NCI-H2227 treated with DMSO at 0.1 percent for 48 hours (cell line): ENCODE measurements around the gene CLASP1.
"Not testable (repeated sequence)": the region's sequence is repeated elsewhere in the genome, so short reads cannot be mapped to it uniquely, and the experiment has no call there.

Experiments
- DNase-seq: peaks from one replicate; lab custom pipeline; 2025; lab: John Stamatoyannopoulos, UW

The CLASP1 gene

DNA sequence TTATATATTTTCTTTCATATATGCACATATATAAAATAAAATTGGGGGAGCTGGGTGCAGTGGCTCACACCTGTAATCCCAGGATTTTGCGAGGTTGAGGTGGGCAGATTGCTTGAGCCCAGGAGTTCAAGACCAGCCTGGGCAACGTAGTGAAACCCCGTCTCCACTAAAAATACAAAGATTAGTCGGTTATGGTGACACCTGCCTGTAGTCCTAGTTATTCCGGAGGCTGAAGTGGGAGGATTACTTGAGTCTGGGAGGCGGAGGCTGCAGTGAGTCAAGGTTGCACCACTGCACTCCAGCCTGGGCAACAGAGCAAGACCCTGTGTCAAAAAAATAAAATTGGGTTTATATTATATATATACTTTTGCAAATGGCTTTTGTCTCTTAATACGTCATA, 324.7 kb downstream of the CLASP1 start:
- no peak for DNase-seq

DNA sequence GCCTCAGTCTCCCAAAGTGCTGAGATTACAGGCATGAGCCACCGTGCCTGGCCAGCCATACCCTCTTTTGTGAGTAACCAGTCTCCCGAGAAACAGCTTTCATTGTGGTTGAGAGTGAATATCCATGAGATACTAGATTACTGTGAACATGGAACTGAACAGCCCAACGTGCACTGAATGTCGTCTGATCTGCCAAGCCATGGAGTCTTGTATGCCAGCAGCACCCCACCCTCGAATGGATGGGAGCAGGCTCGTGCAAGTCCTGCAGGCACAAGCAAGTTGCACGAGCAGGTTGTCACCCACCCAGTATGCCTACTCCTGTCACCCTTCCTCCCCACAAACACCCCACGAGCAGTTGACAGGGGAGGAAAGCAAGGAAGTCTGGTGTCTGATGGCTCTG, 327.8 kb downstream of the CLASP1 start:
- DNase-seq, result no peak

DNA sequence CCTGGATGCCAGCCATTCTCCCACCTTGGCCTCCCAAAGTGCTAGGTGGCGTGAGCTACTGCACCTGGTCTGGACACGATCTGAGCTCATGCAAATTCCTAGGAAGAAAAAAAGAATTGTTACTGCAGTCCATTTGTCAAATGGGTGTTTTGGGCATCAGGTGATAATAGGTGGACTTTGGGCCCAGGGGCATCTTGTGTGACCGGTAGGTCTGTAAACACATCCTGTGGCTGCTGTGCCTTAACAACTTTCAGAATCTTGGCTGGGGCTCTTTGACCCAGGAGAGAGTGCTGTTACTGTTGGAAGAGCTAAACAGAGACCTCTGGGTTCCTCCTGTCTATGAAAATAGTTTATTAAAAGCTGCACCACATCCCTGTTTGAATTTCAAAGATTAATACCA, 329.3 kb downstream of the CLASP1 start:
- DNase-seq, result no peak

- no peak for DNase-seq
These were observed 332.3 kb downstream of the CLASP1 start for GRCh38 chr2:121316986-121317385.

DNA sequence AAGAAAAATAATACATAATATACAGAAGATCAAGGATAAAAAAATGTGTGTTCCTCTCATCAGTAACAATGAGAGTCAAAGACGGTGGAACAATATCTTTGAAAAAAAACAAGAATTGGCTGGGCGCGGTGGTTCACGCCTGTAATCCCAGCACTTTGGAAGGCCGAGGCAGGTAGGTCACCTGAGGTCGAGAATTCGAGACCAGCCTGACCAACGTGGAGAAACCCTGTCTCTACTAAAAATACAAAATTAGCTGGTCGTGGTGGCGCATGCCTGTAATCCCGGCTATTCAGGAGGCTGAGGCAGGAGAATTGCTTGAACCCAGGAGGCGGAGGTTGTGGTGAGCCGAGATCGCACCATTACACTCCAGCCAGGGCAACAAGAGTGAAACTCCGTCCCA, 335.6 kb downstream of the CLASP1 start:
- DNase-seq, result not testable (repeated sequence)

DNA sequence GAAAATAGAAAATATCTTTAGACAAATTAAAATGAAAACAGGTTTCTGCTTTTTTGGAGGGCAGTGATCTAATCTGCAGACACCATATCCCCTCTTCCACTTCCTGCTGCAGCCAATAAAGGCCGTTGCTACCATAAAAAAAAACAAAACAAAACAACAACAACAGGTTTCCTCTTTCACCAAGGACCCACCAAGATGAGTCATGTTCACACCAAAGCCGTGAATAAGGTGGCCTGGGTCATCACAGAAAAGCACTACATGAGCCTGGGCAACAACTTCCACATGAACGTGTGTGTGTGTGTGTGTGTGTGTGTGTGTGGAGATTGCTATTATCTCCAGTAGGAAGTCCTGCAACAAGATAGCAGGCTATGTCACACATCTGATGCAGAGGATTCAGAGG, 339.5 kb downstream of the CLASP1 start:
- no peak for DNase-seq

DNA sequence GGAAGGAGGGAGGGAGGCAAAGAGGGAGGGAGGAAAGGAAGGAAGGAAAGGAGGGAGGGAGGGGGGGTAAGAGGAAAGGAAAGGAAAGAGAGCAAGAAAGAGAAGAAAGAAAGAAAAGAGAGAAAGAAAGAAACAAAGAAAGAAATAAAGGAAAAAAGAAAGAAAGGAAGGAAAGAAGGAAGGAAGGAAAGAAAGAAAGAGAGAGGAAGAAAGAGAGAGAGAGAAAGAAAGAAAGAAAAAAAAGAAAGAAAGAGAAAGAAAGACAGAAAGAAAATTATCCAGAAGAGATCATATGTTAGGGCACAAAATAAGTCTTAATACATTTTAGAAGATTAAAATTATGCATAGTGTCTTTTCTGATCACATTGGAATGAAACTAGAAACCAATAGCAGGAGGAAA, 339.9 kb downstream of the CLASP1 start:
- no peak for DNase-seq

DNA sequence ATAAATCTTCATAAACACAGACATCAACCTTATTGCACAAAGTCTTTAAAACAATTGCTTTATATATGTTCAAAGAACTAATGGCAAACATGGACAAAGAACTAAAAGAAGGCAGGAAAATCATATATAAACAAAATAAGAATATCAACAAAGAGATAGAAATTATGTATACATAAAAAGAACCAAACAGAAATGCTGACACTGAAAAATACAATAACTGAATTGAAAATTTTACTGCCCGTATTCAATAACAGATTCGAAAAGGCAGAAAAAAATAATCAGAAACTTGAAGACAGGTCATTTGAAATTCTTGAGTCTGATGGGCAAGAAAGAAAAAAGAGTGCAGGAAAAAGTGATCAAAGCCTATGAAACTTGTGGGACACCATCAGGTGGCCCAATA, 342.2 kb downstream of the CLASP1 start:
- DNase-seq, result no peak

DNA sequence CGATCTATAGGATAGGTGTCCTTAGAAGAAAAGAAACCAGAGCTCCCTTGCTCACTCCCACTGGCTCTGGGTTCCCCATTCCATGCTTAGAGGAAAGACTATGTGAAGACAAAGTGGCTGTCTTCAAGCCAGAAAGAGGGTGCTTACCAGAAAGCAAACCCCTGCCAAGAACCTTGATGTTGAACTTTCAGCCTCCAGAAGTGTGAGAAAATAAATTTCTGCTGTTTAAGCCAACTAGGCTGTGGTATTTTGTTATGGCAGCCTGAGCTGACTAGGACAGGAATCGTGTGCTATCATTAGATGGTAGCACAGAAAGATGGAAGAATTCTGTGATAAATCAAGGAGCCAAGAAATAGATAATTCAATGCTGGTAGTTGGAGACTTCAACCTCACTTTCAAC, 344.3 kb downstream of the CLASP1 start:
- DNase-seq, result no peak

DNA sequence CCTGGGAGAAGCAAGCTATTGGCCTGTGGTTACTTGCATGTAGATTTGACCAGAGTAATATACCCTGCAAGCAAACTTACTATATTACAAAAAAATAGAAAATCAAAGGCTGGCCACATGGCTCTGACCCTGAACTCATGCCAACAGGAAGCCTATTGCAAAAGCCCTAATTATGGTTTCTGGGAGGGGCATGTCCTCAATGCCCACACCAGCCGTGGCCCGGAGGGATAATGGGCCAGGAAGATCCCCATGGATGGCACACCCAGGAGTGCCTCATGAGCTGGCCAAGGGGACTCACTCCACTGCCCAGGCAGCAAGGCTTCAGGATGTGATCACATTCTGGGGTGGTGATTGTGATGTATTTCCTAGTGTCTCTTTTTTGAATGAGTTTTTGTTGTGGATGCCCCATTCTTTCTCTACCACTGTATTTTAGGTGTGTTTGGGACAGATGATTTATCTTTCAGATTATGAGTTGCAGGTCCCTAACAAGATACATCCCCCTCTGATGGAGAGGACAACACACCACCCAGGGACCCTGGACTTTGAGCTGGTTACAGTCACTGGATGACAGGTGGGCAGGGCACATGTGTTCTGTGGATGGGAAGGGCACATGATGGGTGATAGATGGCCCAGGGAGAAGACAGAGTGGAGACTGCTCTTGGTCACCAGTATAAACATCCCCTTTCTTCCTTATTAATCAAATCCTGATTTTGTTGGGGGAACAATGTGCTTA, 345.6 kb downstream of the CLASP1 start:
- no peak for DNase-seq

DNA sequence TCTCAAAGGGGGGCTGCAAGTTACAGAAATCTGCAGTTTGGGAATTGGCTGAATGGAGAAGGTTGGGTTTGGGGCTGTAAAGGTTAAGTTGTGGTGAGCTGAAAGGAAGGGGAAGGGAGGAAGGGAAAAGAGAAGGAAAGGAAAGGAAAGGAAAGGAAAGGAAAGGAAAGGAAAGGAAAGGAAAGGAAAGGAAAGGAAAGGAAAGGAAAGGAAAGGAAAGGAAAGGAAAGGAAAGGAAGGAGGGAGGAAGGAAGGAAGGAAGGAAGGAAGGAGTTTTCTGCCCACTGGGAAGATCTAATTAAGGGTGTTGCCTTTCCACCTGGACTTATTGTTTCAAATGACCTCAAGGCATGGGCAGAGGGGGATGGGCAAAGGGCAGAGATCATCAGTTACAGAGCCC, 348.1 kb downstream of the CLASP1 start:
- DNase-seq, result not testable (repeated sequence)

DNA sequence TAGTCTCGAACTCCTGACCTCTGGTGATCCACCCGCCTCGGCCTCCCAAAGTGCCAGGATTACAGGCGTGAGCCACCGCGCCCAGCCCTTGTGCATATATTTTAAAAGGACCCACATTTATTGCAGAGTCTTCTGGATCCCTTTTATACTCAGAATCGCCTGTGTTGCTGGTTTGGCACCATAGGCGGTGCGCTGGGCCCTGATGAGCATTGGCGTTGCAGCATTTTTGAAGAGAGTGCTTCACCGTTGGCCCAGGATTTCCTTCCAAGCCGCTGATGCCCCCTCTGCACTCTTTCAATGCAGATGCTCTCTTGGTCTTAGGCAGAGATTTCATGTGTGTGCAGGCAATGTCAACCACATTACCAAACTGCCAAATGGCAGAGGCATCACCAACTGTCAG, 350.8 kb downstream of the CLASP1 start:
- DNase-seq, result no peak

DNA sequence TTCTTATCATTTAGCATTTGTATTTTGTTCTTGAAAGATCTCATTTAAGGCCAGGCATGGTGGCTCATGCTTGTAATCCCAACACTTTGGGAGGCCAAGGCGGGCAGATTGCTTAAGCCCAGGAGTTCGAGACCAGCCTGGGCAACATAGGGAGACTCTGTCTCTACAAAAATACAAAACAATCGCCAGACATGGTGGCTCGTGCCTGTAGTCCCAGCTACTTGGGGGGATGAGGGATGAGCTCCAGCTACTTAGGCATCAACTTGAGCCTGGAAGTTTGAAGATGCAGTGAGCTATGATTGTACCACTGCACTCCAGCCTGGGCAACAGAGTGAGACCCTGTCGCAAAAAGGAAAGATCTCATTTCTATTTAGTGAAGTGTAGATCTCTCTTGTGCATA, 351.4 kb downstream of the CLASP1 start:
- not testable (repeated sequence) for DNase-seq

DNA sequence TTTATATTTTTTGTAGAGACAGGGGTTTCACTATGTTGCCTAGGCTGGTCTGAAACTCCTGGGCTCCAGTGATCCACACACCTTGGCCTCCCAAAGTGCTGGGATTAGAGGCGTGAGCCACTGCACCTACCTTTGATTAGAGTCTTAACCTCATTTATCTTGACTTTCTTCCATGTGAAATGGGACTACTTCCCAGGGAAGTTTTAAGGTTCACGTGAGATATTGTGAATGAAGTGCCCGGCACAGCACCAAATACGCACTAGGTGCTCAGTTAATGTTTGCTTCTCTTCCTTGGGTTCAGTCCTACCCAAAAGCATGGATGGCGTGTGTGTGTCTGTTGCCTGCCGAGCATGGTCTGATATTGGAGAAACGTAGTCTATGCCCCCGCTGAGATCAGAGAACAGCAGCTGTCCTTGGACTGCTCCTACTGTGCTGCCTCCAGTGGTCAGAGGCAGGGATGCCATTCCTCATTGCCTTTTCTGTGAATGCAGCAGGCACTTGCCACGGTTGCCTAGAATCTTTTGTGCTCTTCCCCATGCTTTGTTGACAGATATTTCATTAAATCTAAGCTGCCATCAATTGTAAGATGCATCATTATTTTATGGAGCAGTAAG, 351.9 kb downstream of the CLASP1 start:
- no peak for DNase-seq

DNA sequence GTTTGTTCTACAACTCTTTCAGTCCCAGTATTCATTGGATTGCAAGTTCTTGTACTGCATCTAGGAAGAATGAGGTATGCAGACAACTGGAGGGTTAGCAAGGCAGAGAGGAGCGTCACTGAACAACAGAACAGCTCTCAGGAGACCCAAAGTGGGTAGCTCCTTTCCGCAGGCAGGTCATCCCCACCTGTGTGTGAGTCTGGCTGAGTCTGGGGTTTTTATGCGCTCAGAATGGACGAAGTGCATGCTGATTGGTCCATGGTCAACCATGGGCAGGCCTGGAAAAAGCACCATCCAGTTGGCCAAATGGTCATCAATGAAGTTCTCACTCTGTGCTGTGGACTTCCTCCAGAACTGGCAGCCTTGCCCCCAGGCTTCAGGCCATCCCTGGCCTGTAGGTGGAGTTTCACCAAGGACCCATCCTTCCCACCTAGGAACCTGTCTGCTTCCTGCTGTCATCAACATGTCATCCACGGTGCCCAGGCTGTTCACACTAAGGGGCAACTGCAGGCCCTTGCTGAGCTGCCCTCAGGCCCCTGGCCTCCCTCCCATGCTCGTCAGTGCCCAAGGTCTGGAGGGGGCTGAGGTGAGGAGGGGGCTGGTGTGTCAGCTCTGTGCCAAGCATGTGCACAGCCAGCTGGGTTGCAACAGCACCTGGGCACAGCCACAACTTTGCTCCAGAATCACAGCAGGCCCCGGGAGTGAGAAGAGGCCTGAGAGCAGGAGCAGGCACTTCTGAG, 353.2 kb downstream of the CLASP1 start:
- no peak for DNase-seq

DNA sequence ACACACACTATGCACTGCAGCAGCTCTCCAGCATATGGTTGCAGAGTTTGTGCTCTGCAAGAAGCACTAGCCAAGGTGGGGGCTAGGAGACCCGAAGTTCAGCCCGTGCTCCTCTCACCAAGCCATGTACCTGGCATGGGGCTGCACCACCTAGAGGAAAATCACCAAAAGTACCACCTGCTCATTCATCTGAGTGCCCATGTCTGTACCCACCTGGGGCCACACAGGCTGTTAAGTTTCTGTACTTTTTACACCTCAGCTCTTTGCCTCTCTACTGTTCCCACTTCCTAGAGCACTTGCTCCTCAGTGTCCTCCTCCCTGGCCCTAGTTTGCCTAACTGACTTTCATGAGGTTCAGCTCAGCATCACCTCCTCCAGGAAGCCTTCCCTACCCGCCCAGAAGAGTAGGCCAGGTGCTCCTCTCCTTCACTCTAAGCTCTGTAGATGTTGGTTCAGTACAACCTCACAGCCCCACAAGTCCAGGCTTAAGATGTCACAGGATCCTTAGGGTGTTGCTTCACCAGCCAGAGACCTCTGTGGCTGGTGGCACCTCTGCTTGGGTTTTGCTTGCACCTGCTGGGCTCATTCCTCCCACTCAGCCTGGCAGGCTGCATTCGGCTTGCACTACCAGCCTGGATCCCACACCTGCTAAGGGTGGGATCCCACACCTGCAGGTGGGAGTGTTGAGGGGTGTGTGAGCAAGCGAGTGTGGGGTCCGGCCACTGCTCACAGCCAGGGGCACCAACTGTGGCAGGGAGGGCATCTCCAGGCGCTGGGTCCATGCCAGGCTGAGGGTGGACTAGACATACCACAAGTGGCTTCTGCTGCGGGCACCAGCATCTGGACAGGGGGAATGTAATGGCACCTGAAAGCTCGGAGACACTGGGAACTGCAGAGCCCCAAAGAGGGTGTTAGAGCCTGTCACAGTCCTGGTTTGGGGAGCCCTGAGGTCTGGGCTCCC, 354.1 kb downstream of the CLASP1 start:
- DNase-seq, result no peak

GRCh38 chr2:121293450-121294325, 355.6 kb downstream of the CLASP1 start:
- no peak for DNase-seq

DNA sequence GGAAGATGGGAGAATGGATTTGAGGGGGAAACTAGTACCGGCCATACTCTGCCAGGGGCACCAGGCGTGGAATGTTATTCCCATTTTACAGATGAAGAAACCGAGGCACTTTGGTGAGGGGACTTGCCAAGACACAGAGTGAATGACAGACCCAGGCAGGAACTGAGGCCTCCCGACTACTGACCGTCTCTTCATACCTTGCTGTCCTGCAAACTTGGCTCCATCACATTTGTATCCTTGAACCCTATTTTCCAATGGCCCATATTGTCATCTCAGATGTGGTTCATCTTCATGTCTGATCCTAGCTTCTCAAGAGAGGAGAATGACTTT, 358.0 kb downstream of the CLASP1 start:
- DNase-seq, result no peak

- no peak for DNase-seq
These were observed 360.0 kb downstream of the CLASP1 start for GRCh38 chr2:121289271-121289670.

DNA sequence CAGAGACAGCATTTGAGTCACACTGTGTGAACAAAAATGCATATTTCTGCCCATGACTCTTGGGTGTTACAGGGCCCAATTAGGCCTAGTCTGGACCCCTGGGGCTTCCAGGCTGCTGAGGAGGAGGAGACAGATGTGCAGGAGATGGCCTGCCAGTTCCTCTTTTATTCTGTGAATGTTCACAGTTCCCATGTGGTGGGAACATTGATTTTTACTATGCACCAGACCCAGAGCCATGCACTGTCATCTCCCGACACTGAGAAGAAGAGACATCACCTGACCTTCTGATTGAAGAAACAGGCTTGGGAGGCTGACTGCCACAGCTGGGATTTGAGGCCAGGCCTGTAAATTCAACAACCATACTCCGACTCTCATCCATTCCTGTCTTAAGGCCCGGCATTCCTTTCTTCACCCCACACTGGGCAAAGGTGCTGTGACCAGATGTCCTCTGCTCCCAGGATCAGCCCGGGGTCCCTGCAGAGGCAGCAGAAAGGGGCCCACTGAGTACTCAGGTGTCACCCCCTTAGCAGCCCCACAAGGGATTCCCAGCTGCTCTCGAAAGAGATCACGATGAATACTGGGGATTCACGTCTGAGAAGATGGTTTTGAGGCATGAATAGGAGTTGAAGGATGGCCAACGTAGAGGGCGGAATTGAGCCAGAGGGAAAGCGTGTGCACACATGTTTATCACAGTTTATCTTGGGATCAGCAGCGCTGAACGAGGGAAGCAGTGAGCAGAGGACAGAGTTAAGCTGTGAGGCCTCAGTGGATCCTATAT, 360.6 kb downstream of the CLASP1 start:
- no peak for DNase-seq
